ENCODE measurements around the gene PRPF6.
A peak's percentile ranks its signal among the peaks of the same experiment; 100 is the strongest.

PRPF6 gene

DNA sequence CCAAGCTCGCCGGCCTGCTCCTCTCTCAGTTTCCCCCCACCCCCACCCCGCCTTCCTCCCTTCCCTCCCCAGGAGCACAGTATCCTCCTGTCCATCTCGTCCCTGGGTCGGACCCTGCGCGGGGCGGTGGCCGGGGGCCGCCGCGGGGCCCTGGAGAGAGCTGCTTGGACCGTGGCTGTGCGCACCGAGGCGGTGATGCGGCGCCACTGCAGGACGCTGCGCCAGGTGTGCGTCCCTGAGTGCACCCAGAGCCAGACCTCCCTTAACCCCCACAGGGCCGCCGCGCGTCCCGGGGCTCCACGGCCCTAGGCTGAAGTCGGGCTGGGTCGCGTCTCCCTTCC is 57.3 kb downstream of the PRPF6 start:
- peak; percentile 37 for DNase-seq

DNA sequence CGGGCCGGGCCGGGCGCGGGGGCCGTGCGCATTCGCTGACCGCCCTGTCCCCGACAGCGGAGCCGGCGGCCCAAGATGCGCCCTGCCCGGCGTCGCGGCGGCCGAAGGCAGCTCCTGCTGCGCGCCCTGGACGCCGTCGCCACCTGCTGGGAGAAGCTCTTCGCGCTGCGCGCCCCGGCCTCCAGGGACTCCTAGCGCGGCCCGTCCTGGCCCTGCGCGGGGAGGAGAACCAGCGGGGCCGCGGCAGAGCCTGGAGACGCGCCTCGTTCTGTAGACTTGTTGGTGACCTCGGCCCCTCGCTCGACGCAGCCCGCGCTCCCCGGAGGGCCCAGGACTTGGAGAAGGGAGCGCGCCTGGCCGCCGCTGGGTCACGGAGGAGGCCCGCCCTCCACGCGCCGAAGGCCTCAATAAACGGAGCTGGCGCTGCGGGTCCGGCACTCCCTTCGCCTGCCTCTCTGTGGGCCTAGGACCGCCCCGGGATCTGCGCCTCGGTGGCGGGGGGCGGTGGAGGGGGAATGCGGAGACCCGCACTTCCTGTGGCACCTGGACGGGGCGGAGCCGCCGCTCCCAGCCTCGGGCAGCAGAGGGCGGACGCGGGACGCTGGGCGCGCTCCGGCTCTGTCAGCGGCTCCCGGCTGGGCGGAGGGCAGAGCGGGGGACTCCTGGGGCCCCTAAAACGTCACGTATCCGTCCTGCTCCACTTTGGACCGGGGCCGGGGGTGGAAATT is 57.8 kb downstream of the PRPF6 start:
- peak; percentile 37 for DNase-seq

DNA sequence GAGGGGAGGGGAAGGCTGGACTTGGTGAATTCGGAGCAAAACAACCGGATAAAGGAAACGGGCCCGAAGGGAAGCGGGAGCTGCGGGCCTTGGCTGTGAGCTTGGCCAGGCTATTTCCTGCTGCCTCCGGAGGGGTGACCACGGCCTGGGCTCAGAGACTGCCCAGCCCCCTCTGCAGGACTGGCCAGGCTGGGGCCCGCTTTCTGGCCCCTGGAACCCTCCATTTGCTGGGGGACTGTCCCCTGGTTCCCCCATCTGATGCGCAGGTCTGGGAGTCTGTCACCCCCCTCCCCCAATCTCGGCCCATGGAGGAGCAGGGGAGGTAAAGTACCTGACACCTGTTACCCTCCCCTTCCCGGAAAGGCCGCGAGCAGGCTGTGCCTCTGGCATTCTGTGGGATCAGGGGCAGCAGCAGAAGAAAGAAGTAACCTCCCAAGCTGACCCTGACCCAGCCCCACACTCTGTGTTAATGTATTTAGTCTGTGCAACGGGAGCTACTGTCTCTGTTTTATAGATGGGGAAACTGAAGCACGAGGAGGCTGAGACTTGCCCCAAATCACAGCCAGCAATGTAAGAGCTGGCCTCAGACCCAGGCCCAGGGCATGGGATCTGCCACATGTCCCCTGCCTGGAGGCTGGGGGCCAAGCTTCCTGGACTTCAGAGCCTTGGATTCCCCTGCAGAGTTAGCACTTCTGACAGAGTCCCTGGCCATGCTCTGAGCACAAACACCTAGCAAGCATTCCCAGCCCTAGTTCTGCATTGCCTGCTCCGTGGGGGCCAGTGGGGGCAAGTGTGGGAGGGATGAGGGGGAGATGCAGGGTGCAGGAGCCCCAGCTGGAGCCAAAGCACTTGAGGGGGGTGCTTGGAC is 58.6 kb downstream of the PRPF6 start:
- DNase-seq, result no peak

DNA sequence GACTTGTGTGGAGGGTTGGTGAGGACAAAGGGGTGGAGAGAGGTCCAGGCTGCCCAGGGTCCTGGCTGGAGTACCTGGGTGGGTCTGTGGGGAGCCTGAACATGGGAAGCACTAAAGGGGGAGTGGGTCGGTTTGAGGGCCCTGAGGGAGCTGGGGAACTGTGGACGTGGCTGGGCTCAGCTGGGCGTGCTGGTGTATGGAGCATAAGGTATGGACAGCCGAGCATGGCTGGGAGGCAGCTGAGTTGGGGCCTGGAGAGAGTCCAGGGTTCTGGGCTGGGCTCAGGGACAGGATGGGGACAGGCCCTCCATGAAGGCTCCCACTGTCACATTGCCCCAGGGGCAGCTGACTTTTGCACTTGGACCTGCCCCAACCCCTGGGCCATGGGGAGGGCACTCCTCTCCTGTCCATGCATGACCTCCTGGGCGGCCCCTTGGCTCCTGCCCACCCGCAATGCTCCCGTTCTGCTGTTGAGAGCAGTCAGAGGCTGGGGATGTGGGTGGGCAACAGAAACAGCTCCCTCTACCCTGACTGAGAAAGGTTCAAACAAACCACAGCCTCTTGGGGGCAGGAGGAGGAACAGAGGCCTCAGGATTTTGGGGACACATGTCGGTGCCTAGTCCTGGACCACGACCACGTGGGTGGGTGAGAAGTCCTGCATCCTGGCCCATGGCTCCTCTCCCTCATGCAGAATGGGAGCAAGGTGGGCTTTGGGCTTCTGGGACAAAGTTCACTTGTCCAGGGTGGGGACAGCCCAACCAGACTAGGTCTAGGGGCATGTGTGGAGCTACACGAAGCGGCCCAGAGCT is 59.5 kb downstream of the PRPF6 start:
- DNase-seq, result no peak

DNA sequence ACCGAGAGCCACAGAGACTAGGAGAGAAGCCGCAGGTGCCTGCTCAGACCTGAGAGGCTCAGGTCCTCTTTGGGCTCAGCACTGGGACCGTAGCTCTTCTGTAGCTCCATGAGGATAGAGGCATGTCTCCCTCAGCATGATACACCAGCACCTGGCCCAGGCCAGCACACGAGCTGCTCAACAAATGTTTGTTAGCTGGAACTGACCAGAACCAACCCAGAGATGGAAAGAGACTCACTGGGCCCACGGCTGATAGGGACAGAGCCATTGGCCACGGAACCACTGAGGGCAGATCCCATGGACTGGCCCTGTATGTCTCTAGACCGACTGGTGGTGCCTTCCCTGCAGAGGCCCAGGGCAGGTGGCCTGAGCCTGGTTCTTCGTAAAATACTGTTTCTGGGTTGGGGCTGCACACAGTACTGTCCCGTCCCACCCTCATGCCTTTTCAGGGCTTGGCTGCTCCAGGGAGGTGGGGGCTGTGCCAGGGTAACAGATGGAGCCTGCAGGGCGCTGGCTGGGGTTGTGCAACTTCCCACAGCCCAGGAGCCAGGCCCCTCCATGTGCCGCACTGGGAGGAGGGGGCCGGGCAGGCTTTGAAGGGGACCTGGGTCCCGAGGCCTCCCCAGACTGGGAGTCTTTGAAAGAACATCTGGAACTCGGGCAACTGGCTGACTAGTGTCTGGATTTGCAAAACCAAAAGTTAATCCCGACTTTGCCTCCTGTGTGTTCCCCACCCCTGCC is 60.3 kb downstream of the PRPF6 start:
- no peak for DNase-seq

DNA sequence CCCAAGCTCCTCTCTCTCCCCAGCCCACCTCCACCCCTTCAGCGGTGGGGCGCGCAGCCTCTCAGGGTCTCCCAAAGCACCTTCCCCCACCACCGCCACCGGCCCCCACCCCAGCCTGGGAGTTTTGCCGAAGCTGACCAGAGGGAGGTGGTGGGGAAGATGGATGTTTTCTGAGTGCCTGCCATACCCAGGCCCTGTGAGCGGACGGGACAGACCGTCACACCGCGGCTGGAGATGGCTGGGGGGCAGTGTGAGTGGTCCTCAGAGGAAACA is 60.8 kb downstream of the PRPF6 start:
- no peak for DNase-seq

DNA sequence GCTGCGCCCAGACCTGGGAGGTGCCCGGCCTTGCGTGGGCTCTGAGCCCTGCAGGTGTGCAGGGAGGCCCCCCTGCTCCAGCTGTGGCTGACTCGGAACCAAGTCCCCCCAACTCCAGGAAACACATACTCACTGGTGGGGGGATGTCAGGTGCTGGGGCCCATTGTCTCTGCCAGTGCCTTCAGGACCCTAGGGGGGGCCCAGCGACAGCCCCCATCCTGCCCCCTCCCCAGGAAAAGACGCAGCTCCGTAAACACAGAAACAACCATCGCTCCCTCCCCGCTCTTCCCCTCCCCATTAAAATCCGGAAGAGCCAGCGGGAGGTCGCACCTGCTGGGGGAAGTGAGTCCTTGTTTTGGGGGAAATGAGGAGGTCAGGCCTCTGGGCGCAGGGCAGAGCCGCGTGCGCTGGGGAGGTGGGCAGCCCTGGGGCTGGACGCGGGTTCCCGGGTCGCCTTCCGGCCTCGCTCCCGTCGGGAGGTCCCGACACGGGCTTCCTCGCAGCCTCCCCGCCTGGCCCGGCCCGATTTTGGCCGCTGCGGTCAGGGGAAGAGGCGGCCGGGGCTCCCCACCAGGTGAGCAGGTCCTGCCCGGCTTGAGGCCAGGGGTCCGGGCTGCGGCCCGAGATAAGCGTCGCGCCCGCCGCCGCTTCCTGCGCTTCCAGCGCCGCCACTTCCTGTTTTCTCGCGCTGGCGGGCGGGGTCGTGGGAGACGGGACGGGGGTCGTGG is 61.3 kb downstream of the PRPF6 start:
- DNase-seq, result no peak

DNA sequence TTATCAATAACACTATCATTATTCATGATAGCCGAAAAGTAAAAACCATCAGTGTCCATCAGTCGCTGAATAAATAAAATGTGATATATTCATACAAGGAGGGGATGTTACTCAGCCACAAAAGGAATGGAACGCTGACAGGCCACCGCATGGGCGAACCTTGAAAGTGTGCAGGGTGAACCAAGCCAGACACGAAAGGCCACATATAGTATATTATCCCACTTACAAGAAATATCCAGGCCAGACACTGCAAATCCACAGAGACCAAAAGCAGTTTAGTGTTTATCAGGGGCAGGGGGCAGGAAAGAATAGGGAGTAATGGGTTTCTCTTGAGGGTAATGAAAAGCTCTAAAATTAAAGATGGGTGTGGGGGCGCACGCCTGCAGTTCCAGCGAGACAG is 62.8 kb downstream of the PRPF6 start:
- no peak for DNase-seq

DNA sequence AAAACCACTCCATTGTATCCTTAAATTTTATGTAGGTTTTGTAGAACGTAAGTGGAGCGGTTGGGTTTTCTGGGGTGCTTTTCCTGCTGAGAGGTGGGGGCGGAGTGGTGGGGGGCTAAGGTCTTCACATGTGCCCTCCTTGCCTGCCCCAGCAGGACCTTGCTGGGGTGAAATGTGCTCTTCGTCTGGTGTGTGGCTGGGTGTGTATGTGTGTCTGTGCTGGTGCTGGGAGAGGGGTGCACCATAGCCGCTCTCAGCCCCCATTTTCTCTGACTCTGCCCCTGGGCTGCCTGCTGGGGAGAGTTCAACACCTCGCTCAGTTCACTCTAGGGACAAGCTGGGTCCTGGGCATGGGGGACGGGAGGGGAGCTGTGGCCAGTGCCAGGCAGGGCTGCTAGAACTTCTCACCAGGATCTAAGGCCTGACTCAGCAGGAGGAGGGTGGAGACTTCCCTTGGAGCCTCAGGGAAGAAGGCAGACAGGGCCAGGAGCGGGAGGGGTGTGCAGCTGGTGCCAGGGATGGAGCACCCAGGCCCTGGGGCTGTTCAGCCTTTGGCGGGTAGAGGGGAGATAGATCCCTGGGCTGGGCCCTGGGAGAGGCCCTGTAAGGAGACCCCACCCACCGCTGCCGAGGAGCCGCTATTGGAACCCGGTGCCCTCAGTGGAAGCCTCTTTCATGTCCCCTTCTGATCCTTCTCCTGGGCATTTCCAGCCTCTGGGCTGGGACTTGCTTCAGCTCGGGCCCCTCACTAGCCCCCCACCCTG is 63.7 kb downstream of the PRPF6 start:
- DNase-seq, result no peak

DNA sequence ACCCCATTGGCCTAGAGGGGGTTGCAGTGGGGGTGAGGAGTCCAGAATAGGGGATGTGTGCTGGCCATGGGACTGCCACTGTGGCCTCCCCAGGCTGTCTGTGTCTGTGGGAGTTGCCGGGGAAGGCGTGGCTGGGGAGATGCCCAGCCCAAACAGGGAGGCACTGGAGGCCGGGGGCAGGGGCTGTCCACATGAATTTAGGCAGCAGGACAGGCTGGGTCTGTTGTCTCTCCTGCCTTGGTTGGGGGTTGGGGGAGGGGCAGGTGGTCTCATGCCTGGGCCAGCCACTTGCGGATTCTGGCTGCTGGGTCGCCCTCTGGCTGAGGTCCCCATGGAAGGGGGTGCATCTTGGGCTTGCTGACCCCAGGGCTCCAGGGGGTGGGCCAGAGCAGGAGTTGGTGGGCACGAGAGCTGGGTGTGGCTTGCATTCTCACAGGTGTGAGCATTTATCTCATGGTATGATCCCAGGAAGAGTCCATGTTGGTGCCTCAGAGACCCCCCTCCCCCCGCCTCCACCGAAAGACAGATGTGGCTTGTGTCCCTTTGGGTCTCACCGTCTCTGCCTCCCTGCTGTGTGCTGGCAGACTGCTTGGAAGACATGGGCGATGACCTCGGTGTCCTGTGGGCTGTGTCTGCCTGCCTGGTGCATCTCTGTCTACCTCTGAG is 64.5 kb downstream of the PRPF6 start:
- no peak for DNase-seq

DNA sequence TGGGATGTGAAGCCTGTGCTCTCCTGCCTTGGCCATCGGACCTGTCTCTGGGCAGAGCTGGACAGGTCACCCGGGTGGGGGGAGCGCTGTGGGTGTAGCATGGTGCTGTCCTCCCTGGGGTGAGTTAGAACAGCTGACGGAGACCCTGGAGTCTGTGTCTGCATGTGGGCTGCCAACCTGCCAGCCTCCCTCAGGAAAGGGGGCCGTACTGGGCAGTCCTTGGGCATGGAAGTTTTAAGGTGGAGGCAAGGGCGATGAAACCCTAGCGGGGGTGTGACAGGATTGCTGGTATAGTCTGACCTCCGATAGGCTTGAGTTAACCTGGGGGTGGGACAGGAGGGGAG is 66.1 kb downstream of the PRPF6 start:
- DNase-seq, result no peak

DNA sequence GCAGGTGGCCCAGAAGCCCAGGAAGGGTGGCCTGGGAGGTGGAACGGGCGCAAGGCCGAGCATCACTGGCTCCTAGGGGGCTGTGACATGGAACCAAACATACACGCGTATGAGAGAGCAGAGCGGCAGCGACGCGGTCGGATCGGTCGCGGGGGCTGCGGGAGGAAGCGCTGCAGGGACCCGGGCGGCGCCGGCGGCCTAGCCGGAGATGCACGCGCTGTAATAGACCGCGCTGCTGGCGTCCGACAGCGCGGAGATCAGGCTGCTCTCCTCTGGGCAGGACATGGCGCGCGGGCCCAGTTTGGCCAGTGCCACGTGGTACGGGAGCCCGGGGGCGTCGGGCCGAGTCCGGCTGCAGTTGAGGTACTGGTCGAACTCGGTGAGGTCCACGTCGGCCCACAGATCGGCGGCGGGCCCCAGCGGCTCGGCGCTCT is 67.1 kb downstream of the PRPF6 start:
- DNase-seq, result no peak

DNA sequence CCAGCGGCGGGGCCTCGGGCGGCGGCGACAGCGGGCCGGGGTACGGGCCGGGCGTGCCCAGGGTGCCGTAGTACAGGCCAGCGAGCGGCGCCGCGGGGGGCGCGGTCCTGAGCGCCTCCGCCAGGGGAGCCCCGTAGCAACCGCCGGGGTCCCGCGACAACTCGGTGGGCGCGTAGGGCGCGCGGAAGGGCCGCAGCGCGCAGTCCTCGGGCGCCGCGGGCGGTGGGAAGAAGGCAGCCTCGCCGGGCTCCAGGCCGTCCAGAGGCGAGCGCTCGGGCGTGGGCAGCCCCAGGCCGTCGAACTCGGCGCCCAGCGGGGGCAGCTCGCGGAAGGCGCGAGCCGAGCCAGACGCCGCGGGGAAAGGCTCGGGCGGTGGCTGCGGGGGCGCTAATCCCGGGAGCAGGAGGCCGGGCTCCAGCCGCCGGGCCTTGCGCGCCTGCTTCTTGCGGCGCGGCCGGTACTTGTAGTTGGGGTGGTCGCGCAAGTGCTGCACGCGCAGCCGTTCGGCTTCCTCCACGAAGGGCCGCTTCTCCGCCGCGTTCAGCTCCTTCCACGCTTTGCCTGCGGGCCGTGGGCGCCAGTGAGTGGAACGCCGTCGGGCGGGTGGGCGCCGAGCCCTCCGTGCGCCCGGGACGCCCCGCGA is 67.6 kb downstream of the PRPF6 start:
- no peak for DNase-seq

DNA sequence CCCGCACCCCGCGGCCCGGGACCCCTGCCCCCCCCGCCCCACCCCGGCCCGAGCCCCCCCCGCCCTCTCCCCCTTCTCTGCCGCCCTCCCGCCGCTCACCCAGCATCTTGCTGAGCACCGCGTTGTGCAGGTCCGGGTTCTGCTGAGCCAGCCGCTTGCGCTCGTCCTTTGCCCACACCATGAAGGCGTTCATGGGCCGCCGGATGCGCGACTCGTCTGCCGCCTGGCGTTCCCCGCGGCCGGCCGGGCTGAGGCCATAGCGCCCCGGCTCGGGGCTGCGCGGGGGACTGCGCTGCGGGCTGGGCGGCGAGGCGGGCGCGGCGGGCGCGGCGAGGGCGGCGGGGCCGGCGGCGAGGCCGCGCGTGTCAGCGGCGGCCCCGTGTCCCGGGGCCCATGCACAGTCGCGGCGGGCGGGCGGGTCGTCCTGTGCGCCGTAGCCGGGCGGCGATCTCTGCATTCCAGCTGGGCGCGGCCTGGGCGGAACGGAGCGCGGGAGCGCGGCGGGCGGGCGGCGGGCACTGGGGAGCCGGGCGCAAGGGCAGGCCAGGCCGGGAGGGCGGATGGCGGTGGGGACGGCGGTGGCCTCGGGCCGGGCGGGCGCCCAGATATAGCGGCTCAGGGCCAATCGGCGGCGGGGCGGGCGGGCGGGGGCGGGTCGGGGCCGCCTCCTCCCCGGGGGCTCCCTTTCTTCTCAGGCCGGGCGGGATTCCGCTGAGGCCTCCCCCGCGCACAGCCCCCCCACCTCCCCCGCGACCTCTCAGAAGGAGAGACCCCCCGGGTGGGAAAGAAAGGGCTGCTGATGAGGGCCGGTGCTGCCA is 68.3 kb downstream of the PRPF6 start, which contains the start of gene SOX18:
TSS of gene SOX18 (minus strand) at position 580 of the 818 bp plus-strand sequence. CDS start at position 457, 123 bp downstream.
- DNase-seq, result no peak

DNA sequence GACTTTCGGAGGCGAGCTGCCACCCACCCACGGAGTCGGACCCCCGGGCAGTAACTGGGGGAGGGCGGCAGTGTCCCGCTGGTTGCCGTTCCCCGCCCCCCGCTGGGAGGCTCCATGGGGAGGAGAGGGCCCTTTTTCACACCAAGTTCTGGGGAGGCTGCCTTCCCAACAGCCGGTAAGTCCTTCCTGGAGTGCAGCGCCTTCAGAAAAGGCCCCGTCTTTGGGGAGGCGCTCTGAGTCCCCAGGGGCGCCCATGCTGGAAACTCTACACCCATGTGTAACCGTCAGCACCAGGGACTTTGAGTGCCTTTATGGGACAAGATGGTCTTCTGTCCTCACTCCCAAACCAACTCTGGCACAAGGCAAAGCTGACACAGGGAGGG is 68.9 kb downstream of the PRPF6 start:
- DNase-seq, result no peak

DNA sequence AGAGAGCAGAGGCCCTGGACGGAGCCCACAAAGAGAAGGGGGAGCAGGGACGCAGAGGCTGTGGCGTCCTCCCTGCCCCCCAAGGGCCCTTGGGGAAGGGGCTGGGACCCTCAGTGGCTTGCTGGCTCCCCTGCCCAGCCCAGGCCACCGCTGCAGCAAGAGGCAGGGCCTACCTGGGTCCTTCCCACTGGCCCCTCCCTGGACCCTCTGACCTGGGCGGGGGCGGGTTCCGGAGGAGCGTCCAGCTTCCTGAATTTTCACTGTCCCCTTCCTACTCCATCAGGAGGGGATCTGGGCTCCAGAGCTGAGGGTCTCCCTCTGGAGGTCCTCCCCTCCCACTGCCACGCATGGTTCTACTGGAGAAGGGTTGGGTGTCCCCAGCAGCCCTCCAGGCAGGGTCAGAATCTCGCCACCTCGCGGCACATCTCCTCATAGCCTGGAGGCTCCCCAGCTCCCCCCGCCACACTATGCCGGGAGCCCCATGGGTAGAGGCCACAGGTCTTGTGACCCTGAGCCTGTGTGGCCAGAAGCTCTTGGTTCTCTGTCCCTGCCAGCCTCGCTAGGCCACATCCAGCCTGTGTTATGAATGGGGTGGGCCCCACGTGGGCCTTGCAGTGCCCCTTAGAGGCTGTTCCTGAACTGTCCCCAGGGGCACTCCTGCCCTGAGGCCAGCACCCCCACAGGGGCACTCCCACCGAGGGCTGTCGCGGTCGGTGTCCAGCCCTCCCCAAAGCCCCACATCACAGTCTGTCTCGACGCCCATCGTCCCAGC is 69.5 kb downstream of the PRPF6 start:
- DNase-seq, result no peak

DNA sequence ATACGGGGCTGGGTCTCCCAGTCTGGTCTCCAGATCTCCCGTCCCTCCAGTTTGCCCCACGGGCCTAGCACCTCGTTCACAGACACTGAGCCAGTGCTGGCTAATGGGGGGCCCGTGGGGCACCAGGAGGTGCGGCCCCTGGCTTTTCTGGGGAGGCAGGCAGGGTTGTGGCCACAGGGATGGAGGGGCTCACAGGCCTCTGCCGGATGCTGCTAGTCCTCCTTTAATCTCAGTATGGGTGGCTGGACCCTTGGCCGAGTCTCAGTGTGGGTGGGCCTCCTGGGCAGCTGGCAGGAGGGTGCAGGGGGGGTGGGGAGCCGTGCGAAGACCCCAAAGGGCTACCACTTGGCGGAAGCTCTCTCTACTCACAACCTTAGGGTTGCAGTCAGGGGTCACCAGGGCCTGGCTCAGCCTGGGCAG is 70.1 kb downstream of the PRPF6 start:
- DNase-seq, result no peak

DNA sequence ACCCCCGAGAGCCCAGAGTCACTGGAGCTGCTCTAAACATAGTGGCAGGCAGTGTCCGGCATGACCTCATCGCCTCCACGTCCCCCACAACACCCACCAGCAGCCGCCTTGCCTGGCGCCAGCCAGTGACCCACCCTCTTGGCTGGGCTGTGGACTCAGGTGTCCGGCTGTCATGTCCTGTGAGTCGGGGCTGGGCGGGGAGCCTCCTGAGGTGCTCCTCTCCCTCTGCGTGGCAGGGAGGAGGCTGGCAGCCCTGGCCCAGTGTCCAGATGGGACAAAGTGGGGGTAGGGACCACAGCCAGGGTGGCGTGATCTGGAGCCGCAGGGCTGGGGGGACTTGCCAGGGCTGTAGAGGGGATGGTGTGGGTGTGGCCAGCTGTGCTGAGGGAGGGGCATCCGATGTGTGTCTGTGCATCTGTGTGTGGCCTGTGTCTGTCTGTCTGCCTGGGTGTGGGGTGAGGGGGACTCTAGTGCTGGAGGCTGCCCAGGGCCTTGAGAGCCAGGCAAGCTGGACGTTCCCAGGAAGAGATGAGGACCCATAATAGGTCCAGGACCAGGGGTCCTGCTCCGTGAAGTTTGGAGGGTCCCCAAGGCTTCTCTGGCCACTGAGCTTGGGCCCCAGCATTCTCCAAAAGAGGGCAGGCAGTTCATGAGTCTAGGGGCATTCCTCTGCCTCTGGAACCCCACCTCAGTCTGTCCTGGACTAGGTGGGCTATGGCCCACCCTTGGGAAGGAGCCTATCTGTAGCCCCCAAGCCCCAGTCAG is 70.8 kb downstream of the PRPF6 start:
- DNase-seq, result no peak
